ENCODE data around the gene ENOX1.

The ENOX1 gene

DNA sequence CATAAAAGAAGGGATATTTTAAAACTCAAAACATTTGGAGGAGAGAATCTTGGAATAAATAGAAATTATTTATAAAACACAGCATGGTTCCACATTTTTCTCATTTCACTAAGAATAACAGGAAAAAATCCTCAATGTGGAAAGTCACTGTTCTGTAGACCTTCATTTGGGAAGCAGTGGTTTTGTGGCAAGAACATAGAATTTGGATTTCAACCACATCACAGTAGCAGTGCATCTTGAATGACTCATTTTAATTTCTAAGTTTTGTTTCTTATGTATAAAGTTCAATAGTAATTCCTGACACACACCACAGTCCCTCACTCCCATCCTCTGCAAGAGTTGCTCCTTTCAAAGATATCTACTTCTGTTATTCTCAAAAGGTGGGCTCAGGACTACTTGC is 264.0 kb downstream of the ENOX1 start:
- TF ChIP-seq, protein P1, sequence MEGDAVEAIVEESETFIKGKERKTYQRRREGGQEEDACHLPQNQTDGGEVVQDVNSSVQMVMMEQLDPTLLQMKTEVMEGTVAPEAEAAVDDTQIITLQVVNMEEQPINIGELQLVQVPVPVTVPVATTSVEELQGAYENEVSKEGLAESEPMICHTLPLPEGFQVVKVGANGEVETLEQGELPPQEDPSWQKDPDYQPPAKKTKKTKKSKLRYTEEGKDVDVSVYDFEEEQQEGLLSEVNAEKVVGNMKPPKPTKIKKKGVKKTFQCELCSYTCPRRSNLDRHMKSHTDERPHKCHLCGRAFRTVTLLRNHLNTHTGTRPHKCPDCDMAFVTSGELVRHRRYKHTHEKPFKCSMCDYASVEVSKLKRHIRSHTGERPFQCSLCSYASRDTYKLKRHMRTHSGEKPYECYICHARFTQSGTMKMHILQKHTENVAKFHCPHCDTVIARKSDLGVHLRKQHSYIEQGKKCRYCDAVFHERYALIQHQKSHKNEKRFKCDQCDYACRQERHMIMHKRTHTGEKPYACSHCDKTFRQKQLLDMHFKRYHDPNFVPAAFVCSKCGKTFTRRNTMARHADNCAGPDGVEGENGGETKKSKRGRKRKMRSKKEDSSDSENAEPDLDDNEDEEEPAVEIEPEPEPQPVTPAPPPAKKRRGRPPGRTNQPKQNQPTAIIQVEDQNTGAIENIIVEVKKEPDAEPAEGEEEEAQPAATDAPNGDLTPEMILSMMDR (IDR thresholded peaks at IDR 0.05; ENCODE audit: low read depth, low read length) = no peak

DNA sequence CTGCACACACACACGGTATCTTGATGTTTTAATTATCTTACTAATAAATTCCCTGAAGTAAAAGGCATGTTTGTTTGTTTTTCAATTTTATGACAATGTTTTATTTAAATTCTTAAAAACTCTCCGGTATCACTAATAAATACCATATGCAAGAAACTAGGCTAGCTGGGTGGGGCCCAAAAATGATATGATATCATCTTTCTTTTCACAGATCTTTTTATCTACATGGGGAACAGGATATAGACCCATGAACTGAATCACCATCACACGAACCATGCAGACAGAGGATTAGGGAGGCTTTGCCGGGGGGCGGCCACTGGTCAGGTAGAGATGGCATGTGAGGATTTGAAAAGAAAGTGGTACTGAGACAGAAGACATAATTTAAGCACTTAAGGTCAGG is 266.4 kb downstream of the ENOX1 start:
- in situ Hi-C loops (cut with HindIII; ENCODE audit: low sequenced_read_pairs) = no loop called here
- no peak overlapping the region for H3K4me3 ChIP-seq (ENCODE audit: low read depth, low read length)
- DNase-seq (ENCODE audit: low read depth, low spot score) = no peak
- TF ChIP-seq, protein P1 (IDR thresholded peaks at IDR 0.05; ENCODE audit: low read depth, low read length) = no peak

More for the DNA sequence above, 264.0 kb downstream of the ENOX1 start:
- in situ Hi-C loops (cut with HindIII; ENCODE audit: low sequenced_read_pairs) = no loop called here
- no peak overlapping the region for H3K4me3 ChIP-seq (ENCODE audit: low read depth, low read length)
- peak; percentile 87 for DNase-seq (ENCODE audit: low read depth, low spot score)

DNA sequence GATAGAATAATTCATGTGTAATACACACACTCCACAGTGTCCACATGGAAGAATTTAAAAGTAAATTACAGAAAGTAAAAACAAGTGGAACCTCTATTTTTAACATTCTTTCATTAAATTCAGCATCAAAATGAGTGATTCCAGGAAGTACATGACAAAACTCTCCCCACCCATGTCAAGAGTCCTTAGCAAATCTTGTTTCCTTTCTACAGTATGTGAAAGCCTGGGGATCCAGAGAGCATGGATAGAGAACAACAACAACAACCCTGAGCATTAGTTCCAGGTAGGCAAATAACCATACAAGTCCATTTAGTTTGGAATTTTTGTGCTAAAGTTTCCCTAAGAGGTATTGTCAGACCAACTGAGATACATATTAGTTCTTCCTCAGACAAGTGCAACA is 267.9 kb downstream of the ENOX1 start:
- no peak overlapping the region for H3K4me3 ChIP-seq (ENCODE audit: low read depth, low read length)
- TF ChIP-seq, protein P1 (IDR thresholded peaks at IDR 0.05; ENCODE audit: low read depth, low read length) = no peak
- in situ Hi-C loops (cut with HindIII; ENCODE audit: low sequenced_read_pairs) = no loop called here
- no peak for DNase-seq (ENCODE audit: low read depth, low spot score)

DNA sequence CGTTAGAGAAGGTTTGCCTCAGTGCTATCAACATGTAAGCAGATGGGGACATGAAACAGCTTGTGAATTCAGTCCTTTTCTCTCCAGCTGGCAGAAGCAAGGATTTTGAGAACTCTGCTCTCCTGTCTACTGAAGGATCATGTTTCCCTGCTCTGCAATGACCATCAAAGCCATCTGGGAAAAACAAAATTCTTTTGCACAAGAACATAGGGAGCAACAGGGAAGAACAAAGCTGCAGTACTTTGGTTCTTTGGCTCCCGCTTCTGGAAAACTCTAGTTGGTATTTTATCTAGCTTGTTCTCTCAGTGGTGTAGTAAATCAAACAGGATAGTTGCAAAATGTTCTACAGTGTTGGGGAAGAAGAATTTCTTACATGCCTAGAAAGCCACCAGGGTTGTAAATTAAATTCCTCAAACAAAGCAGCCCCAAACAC is 270.4 kb downstream of the ENOX1 start:
- peak; percentile 82 for DNase-seq (ENCODE audit: low read depth, low spot score)

DNA sequence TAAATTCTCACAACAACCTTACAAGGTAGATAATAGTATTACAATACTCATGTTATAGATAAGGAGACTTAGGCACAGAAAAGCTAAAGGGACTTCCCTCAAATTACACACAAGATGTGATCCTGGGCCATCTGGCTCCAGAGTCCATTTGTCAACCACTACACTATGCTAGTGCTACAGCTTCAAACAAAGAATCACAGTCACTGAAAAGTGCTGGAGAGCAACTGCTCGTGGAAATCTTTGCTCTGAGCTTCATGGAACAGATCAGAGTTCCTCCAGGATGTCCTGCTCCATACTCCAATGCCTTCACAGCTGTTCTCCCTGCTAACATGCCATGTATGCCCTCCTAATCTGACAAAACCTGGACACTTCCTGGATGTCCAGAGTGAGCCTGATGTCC is 271.2 kb downstream of the ENOX1 start:
- DNase-seq (ENCODE audit: low read depth, low spot score) = no peak
- in situ Hi-C loops (cut with HindIII; ENCODE audit: low sequenced_read_pairs) = no loop called here
- no peak overlapping the region for H3K4me3 ChIP-seq (ENCODE audit: low read depth, low read length)
- TF ChIP-seq, protein P1 (IDR thresholded peaks at IDR 0.05; ENCODE audit: low read depth, low read length) = no peak

More for the DNA sequence above, 270.4 kb downstream of the ENOX1 start:
- in situ Hi-C loops (cut with HindIII; ENCODE audit: low sequenced_read_pairs) = no loop called here
- TF ChIP-seq, protein P1 (IDR thresholded peaks at IDR 0.05; ENCODE audit: low read depth, low read length) = no peak
- no peak overlapping the region for H3K4me3 ChIP-seq (ENCODE audit: low read depth, low read length)

DNA sequence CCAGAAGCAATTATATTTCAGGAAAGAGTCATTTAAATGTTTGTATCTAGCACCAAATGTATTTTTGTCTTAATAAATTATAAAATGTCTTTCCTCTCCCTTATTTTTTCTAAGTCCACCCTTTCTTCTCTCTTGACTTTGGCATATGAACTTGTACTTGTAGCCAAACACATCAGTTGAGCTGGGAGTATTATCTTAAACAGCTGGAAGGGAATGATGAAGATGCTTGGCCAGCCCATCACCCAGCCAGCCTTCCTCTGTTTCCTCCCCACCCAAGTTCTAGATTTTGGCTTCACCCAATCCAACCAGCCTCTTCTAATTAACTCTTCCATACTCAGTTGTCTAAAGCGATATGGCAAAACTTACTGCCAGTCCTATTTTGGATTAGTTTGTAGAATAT is 272.5 kb downstream of the ENOX1 start:
- in situ Hi-C loops (cut with HindIII; ENCODE audit: low sequenced_read_pairs) = no loop called here
- H3K4me3 ChIP-seq (ENCODE audit: low read depth, low read length) = no peak overlapping the region
- no peak for DNase-seq (ENCODE audit: low read depth, low spot score)
- TF ChIP-seq, protein P1 (IDR thresholded peaks at IDR 0.05; ENCODE audit: low read depth, low read length) = no peak

DNA sequence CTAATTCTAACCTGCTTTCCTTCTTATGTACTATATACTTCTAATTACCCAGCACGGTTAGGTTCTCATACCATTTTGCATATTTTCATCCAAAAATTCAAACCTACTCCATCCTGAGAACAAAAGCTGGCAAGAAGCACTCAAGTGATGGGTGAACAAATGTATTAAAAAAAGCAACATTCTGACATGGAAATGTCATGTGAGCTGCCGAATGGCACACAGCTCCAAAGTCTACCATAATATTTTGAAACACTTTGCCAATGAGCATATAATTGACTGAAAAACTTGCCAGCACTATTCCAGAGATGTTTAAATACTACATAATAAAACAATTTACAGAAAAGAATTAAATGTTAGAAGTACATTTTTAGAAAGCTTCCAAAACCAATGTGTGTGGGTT is 274.6 kb downstream of the ENOX1 start:
- in situ Hi-C loops (cut with HindIII; ENCODE audit: low sequenced_read_pairs) = no loop called here
- no peak overlapping the region for H3K4me3 ChIP-seq (ENCODE audit: low read depth, low read length)
- no peak for DNase-seq (ENCODE audit: low read depth, low spot score)
- TF ChIP-seq, protein P1 (IDR thresholded peaks at IDR 0.05; ENCODE audit: low read depth, low read length) = no peak
